Mammary epithelial cell (primary cell): ENCODE results near the gene MSLN.

Source experiments
- CTCF ChIP-seq, 2 donors: IDR thresholded peaks in 1 of 2; conservative IDR thresholded peaks in 1 of 2; 2 replicates each; pipeline ENCODE4 v1.5.1; 2011 to 2012; ENCODE audit warnings: inconsistent platforms in 2 of 2, low read length in 2 of 2, mild to moderate bottlenecking in 2 of 2, control low read depth in 1 of 2, low read depth in 1 of 2; ENCODE audit not compliant: insufficient read depth in 1 of 2; ENCODE audit errors: extremely low read depth in 1 of 2
- EZH2 ChIP-seq: IDR thresholded peaks from 2 replicates; pipeline ENCODE4 v1.6.1; 2012; ENCODE audit warnings: low read length, inconsistent platforms, borderline replicate concordance

DNA sequence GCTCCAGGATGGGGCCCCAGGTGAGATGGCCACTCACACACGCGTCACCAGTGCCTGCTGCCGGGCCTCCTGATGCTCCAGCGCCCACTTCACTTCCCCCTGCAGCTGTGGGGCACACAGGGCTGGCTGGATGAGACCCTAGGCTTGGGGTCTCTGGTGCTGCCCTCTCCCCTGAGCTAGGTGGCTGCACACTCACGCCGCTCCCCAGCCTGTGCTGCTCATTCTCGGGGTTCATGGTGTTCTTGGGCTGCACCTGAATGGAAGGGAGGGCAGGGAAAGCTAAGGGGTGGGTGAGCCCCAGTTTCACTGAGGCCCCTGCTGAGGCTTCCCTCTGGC is 35.5 kb upstream of the MSLN start:
- TF ChIP-seq CTCF (conservative IDR thresholded peaks at IDR 0.05 in 1 of 2, IDR thresholded peaks at IDR 0.05 in 1 of 2; ENCODE audit: extremely low read depth in 1 of 2, insufficient read depth in 1 of 2, low read depth in 1 of 2, low read length in 2 of 2) (no peak), EZH2 (no peak)
